ENCODE data around the gene DACH1.

DNA sequence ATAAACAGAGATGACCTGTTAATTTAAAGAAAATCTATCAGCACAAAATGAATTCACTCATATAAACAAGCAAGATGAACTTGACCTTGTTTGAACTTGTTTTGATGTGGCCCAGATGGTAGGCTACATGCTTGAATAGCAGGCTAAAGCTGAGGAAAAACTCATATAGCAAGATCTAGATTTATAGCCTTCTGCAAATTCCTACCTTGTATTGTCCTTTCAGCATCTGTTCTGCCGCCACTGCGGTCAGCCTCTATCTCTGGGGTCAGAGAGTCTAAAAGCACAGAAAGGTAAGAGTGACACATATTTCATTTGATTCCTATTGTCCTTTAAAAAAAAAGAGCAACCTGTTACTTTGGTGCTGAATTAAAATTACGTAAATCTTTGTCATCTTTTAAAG lies 392.1 kb downstream of the DACH1 start:
- TF ChIP-seq EZH2 (IDR thresholded peaks at IDR 0.05; ENCODE audit: borderline replicate concordance): no peak
- TF ChIP-seq, protein P1, sequence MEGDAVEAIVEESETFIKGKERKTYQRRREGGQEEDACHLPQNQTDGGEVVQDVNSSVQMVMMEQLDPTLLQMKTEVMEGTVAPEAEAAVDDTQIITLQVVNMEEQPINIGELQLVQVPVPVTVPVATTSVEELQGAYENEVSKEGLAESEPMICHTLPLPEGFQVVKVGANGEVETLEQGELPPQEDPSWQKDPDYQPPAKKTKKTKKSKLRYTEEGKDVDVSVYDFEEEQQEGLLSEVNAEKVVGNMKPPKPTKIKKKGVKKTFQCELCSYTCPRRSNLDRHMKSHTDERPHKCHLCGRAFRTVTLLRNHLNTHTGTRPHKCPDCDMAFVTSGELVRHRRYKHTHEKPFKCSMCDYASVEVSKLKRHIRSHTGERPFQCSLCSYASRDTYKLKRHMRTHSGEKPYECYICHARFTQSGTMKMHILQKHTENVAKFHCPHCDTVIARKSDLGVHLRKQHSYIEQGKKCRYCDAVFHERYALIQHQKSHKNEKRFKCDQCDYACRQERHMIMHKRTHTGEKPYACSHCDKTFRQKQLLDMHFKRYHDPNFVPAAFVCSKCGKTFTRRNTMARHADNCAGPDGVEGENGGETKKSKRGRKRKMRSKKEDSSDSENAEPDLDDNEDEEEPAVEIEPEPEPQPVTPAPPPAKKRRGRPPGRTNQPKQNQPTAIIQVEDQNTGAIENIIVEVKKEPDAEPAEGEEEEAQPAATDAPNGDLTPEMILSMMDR (IDR thresholded peaks at IDR 0.05; ENCODE audit: poor library complexity): no peak
- no peak for TF ChIP-seq EZH2phosphoT487 (IDR thresholded peaks at IDR 0.05; ENCODE audit: low read depth, severe bottlenecking, unreplicated experiment)

All from hepatocyte (in vitro differentiated cells).